ENCODE measurements around the gene ESYT1.

GRCh38 chr12:56192582-56192981 lies 64.5 kb downstream of the ESYT1 start:
- TF ChIP-seq CTCF (IDR thresholded peaks at IDR 0.05) (no peak), POLR2A (IDR thresholded peaks at IDR 0.05) (no peak), EP300 (IDR thresholded peaks at IDR 0.05) (no peak)
